HepG2 (cell line): ENCODE results near the gene MN1. TPM values are rescaled to one million over a fixed set of nuclear protein-coding genes. Genes with fewer than 3 reads are reported as not detected.

Source experiments
- ATAC-seq: fragments of 200-7000 bp; cut with Tn5 transposase; 3 replicates; pipeline ENCODE4 v1.9.1; 2020; ENCODE audit warnings: mild to moderate bottlenecking, moderate library complexity
- BruUV-seq: library from RNA; stranded (reverse); fragments of 400-500 nt; replicated peaks from 2 replicates; lab custom pipeline; 2021; lab: Mats Ljungman, UMichigan
- CTCF ChIA-PET: fragments of 300-600 bp; formaldehyde crosslinking; extraction: SDS; loops from one replicate; lab custom pipeline; 2021; ENCODE audit warnings: low total read pairs, inconsistent platforms, low intra/inter-chr PET ratio; lab: Yijun Ruan, JAX
- POLR2A ChIA-PET: fragments of 350-600 bp; sonication (Branson Sonifier 250); formaldehyde crosslinking; loops from one replicate; lab custom pipeline; 2020; ENCODE audit warnings: antibody characterized with exemption, inconsistent platforms; lab: Yijun Ruan, JAX
- DNase-seq: peaks from one replicate; pipeline ENCODE4 v3.0.0-alpha.2; 2015; ENCODE audit warnings: low spot score
- FAIRE-seq: peaks from 3 replicates; lab custom pipeline; 2011; peaks lifted over from hg19 to GRCh38; lab: Jason Lieb, UNC
- H2AFZ ChIP-seq: one replicate; pipeline ENCODE4 v1.6.1; 2011; ENCODE audit warnings: low read length, inconsistent platforms
- H3K27ac ChIP-seq: fragments of 300-600 bp; 3 replicates; pipeline ENCODE4 v1.8.0; 2011; ENCODE audit warnings: mixed run types, mild to moderate bottlenecking, mixed read lengths, low read length, inconsistent platforms; ENCODE audit not compliant: insufficient read depth; ENCODE audit errors: extremely low read length
- H3K27me3 ChIP-seq, 2 experiments: fragments of 200-600 bp in 1 of 2; 2 replicates in 1 of 2; 3 replicates in 1 of 2; pipeline versions ENCODE4 v1.6.0 to v1.8.0; 2011; ENCODE audit warnings: low read length in 2 of 2, mild to moderate bottlenecking in 2 of 2, moderate library complexity in 2 of 2, inconsistent platforms in 1 of 2; ENCODE audit not compliant: insufficient read depth in 2 of 2, control insufficient read depth in 1 of 2
- H3K36me3 ChIP-seq, 2 experiments: fragments of 200-600 bp in 1 of 2; replicated peaks in 1 of 2; 2 replicates in 1 of 2; 3 replicates in 1 of 2; pipeline versions ENCODE4 v1.5.1 to v1.8.0; 2011; ENCODE audit warnings: low read length in 2 of 2, inconsistent platforms in 1 of 2; ENCODE audit not compliant: insufficient read depth in 2 of 2, control insufficient read depth in 1 of 2
- H3K4me1 ChIP-seq: 2 replicates; pipeline ENCODE4 v1.5.1; 2012; ENCODE audit warnings: low read length, inconsistent platforms; ENCODE audit not compliant: insufficient read depth
- H3K4me2 ChIP-seq: 2 replicates; pipeline ENCODE4 v1.6.0; 2011; ENCODE audit warnings: low read depth, low read length, inconsistent platforms
- H3K4me3 ChIP-seq, 3 experiments: fragments of 200-600 bp in 1 of 3; sonication (generic), shearing (Covaris generic) in 1 of 3; replicated peaks in 1 of 3; 2 replicates each; pipeline ENCODE4 v1.5.1; 2011 to 2016; ENCODE audit warnings: low read length in 3 of 3, inconsistent platforms in 2 of 3, low read depth in 2 of 3, mild to moderate bottlenecking in 2 of 3, control low read depth in 1 of 3, mixed read lengths in 1 of 3; ENCODE audit not compliant: insufficient read depth in 1 of 3
- H3K79me2 ChIP-seq: one replicate; pipeline ENCODE4 v1.6.1; 2011; ENCODE audit warnings: low read length, inconsistent platforms; ENCODE audit not compliant: insufficient read depth
- H3K9ac ChIP-seq: 2 replicates; pipeline ENCODE4 v1.6.0; 2011; ENCODE audit warnings: mild to moderate bottlenecking, low read depth, low read length, inconsistent platforms; ENCODE audit not compliant: insufficient read depth
- H3K9me3 ChIP-seq: 2 replicates; pipeline ENCODE4 v1.5.1; 2012; ENCODE audit warnings: mild to moderate bottlenecking, low read length
- H4K20me1 ChIP-seq: 2 replicates; pipeline ENCODE4 v1.6.0; 2011; ENCODE audit warnings: inconsistent platforms, mild to moderate bottlenecking, low read length, moderate library complexity; ENCODE audit not compliant: insufficient read depth
- CREB1 ChIP-seq, 2 experiments: fragments of 450-650 bp in 1 of 2; IDR thresholded peaks; 2 replicates each; pipeline ENCODE4 v1.6.1; 2016 to 2017; ENCODE audit warnings: control low read depth in 1 of 2, mild to moderate bottlenecking in 1 of 2, missing compliant biosample characterization in 1 of 2, missing genetic modification characterization in 1 of 2
- ETV6 ChIP-seq: sonication (generic); formaldehyde crosslinking; conservative IDR thresholded peaks from 2 replicates; pipeline ENCODE4 v1.4.0; 2020; ENCODE audit warnings: missing genetic modification reagents
- FOSL2 ChIP-seq: sonication (generic); formaldehyde crosslinking; IDR thresholded peaks from 2 replicates; pipeline ENCODE4 v1.4.0; 2020; ENCODE audit warnings: missing genetic modification reagents
- GABPB1 ChIP-seq: IDR thresholded peaks from 2 replicates; pipeline ENCODE4 v1.6.1; 2016; ENCODE audit warnings: mild to moderate bottlenecking, missing genetic modification reagents, moderate library complexity, missing compliant biosample characterization
- SNAPC2 ChIP-seq: sonication (generic); formaldehyde crosslinking; IDR thresholded peaks from 2 replicates; pipeline ENCODE4 v1.8.1; 2022; ENCODE audit warnings: mild to moderate bottlenecking, missing genetic modification reagents
- SP4 ChIP-seq: sonication (generic); formaldehyde crosslinking; IDR thresholded peaks from 2 replicates; pipeline ENCODE4 v1.8.1; 2023; ENCODE audit warnings: mild to moderate bottlenecking, missing genetic modification reagents
- ZNF121 ChIP-seq: sonication (generic); formaldehyde crosslinking; IDR thresholded peaks from 2 replicates; pipeline ENCODE4 v1.5.0; 2020; ENCODE audit warnings: mild to moderate bottlenecking, missing genetic modification reagents
- ZNF530 ChIP-seq: sonication (generic); formaldehyde crosslinking; IDR thresholded peaks from 2 replicates; pipeline ENCODE4 v1.5.0; 2020; ENCODE audit warnings: low read depth, mild to moderate bottlenecking, missing genetic modification reagents
- ZNF629 ChIP-seq: sonication (generic); formaldehyde crosslinking; conservative IDR thresholded peaks from 2 replicates; pipeline ENCODE4 v1.5.0; 2020; ENCODE audit warnings: missing genetic modification reagents
- ZNF768 ChIP-seq: sonication (generic); formaldehyde crosslinking; IDR thresholded peaks from 2 replicates; pipeline ENCODE4 v1.4.0; 2020; ENCODE audit warnings: missing genetic modification reagents
- WGBS: methylation state at CpG from one replicate; pipeline ENCODE4 v1.1.6; 2017; ENCODE audit warnings: low lambda C conversion rate; 5-methylcytosine and 5-hydroxymethylcytosine counted together
- in situ Hi-C: cut with HindIII; loops from 2 replicates; pipeline ENCODE4 v1.10.0; 2017; ENCODE audit warnings: low pct_unique_long_range_greater_than_20kb; ENCODE audit not compliant: extremely low pct_ligation_motif_present
- intact Hi-C: fragments of 100-400 bp; cut with micrococcal nuclease; formaldehyde crosslinking; loops from one replicate; pipeline ENCODE4 v1.10.0; 2022; ENCODE audit not compliant: unreplicated experiment
- polyA plus RNA-seq, 8 experiments: library from polyadenylated mRNA; depleted of rRNA in 3 of 8; stranded (reverse) in 7 of 8; unstranded in 1 of 8; fragments of >200 nt; fragmentation: Illumina TruSeq in 4 of 8; extraction: Trizol in 4 of 8; gene quantifications; 2 replicates each; pipeline versions ENCODE4 v1.2.1 to v1.2.3, GENCODE V29; 2011 to 2016; ENCODE audit warnings: low read depth in 4 of 8, missing spikeins in 1 of 8, mixed read lengths in 1 of 8; ENCODE audit not compliant: insufficient read depth in 1 of 8
- total RNA-seq, 5 experiments: library from RNA; depleted of rRNA; stranded (reverse); fragments of >200 nt; fragmentation: Illumina TruSeq; extraction: Trizol; gene quantifications; 2 replicates each; pipeline ENCODE4 v1.2.3, GENCODE V29; 2016; ENCODE audit warnings: low read depth in 1 of 5

MN1 gene
- total and polyA plus RNA-seq, 2 of the 13 experiments (the other 11 are each of a cell fraction or from before 2014, with no cell fraction given), result 0.01 TPM; not detected in 1

GRCh38 chr22:27718186-27719035 lies 83.1 kb downstream of the MN1 start:
- peaks cover 13% of the 10 kb centered on the region for H3K4me1 ChIP-seq
- no peak overlapping the region for H2AFZ ChIP-seq
- no peak overlapping the region for H3K27ac ChIP-seq
- intact Hi-C loops (no loop called here), in situ Hi-C loops (no loop called here)
- no peak overlapping the region for H3K4me2 ChIP-seq
- H3K36me3 ChIP-seq, result no peaks in the 10 kb centered on the region
- ChIA-PET POLR2A (no interaction called here), CTCF (no interaction called here)
- no peaks in the 10 kb centered on the region for H4K20me1 ChIP-seq
- DNase-seq (peak; percentile 25), ATAC-seq (peak; percentile 65)
- H3K27me3 ChIP-seq, result no peaks in the 10 kb centered on the region
- TF ChIP-seq ETV6 (CRISPR knock-in tag) (no peak), CREB1 (IDR thresholded peaks at IDR 0.05) (peak; percentile 46), CREB1 (CRISPR knock-in tag; IDR thresholded peaks at IDR 0.05) (no peak), ZNF530 (CRISPR knock-in tag) (no peak), FOSL2 (CRISPR knock-in tag) (peak; percentile 88), SNAPC2 (CRISPR knock-in tag) (no peak), ZNF121 (CRISPR knock-in tag) (no peak), ZNF629 (CRISPR knock-in tag) (0 out of 2 replicates have a peak, but pooled peaks have one; percentile 16), SP4 (CRISPR knock-in tag) (no peak), ZNF768 (CRISPR knock-in tag) (peak; percentile 65; the same call in 1 of the 2 replicates), GABPB1 (CRISPR knock-in tag) (0 out of 2 replicates have a peak, but pooled peaks have one; percentile 23)
- TF ChIP-seq, all 625 proteins: peak for 5
- WGBS, result 42% methylated on average over 10 of the region's 10 CpGs
- Histone ChIP-seq H3K79me2 (no peaks in the 10 kb centered on the region), H3K9ac (no peak overlapping the region), H3K9me3 (no peaks in the 10 kb centered on the region), H3K4me3 (no peak overlapping the region)
- BruUV-seq, result no TSS peak
- FAIRE-seq, result no peak
